GM06990 (cell line): ENCODE data around the gene REPS1.

ENCODE experiments used
- DNase-seq: peaks from one replicate; pipeline ENCODE4 v3.0.0-alpha.2; 2011; ENCODE audit not compliant: insufficient read length; ENCODE audit errors: extremely low read depth
- H3K27me3 ChIP-seq: replicated peaks from 2 replicates; pipeline ENCODE4 v1.6.0; 2011; ENCODE audit warnings: low read length; ENCODE audit not compliant: control insufficient read depth, insufficient read depth
- H3K36me3 ChIP-seq: 2 replicates; pipeline ENCODE4 v1.5.1; 2011; ENCODE audit warnings: low read length; ENCODE audit not compliant: control insufficient read depth, insufficient read depth
- H3K4me3 ChIP-seq: replicated peaks from 2 replicates; pipeline ENCODE4 v1.5.1; 2011; ENCODE audit warnings: low read depth, mild to moderate bottlenecking, control low read depth, low read length
- CTCF ChIP-seq: IDR thresholded peaks from 2 replicates; pipeline ENCODE4 v1.5.1; 2011; ENCODE audit warnings: low read length, control low read depth, mild to moderate bottlenecking, inconsistent platforms; ENCODE audit not compliant: insufficient read depth, poor library complexity, severe bottlenecking

REPS1 gene

GRCh38 chr6:139010674-139011073, 22.6 kb upstream of the REPS1 start:
- DNase-seq: no peak
- Histone ChIP-seq H3K27me3 (no peaks in the 10 kb centered on the region), H3K36me3 (no peaks in the 10 kb centered on the region), H3K4me3 (no peak overlapping the region)
- no peak for TF ChIP-seq CTCF

- DNase-seq: no peak
- Histone ChIP-seq H3K36me3 (no peaks in the 10 kb centered on the region), H3K27me3 (no peaks in the 10 kb centered on the region), H3K4me3 (no peak overlapping the region)
- no peak for TF ChIP-seq CTCF
Observed at GRCh38 chr6:139008117-139008516, 20.1 kb upstream of the REPS1 start.

GRCh38 chr6:139007428-139007827, 19.4 kb upstream of the REPS1 start:
- no peaks in the 10 kb centered on the region for H3K36me3 ChIP-seq
- H3K27me3 ChIP-seq: no peaks in the 10 kb centered on the region
- DNase-seq: no peak
- no peak overlapping the region for H3K4me3 ChIP-seq
- TF ChIP-seq CTCF: no peak

GRCh38 chr6:139006477-139006876, 18.4 kb upstream of the REPS1 start:
- DNase-seq: no peak
- no peaks in the 10 kb centered on the region for H3K36me3 ChIP-seq
- TF ChIP-seq CTCF: no peak
- no peak overlapping the region for H3K4me3 ChIP-seq
- no peaks in the 10 kb centered on the region for H3K27me3 ChIP-seq

- DNase-seq: no peak
- H3K4me3 ChIP-seq: no peak overlapping the region
- TF ChIP-seq CTCF: no peak
- H3K27me3 ChIP-seq: no peaks in the 10 kb centered on the region
- H3K36me3 ChIP-seq: no peaks in the 10 kb centered on the region
Observed at GRCh38 chr6:139003751-139004150, 15.7 kb upstream of the REPS1 start.
